HCT116 (cell line): ENCODE results near the gene PSMG3. TPM values are rescaled to one million over a fixed set of nuclear protein-coding genes. Genes with fewer than 3 reads are reported as not detected.

Experiments
- ATAC-seq: fragments of 200-7000 bp; cut with Tn5 transposase; 2 replicates; pipeline ENCODE4 v1.9.1; 2020; ENCODE audit warnings: mild to moderate bottlenecking, moderate library complexity
- BruUV-seq: library from RNA; stranded (reverse); fragments of 400-500 nt; replicated peaks from 2 replicates; lab custom pipeline; 2021; lab: Mats Ljungman, UMichigan
- CTCF ChIA-PET: fragments of 300-600 bp; sonication (Branson Sonifier 250); formaldehyde crosslinking; loops from one replicate; lab custom pipeline; 2021; ENCODE audit warnings: antibody characterized with exemption; lab: Charles Lee
- POLR2A ChIA-PET: fragments of 300-600, 350-600 bp; sonication (Branson Sonifier 250); formaldehyde crosslinking; loops from one replicate; lab custom pipeline; 2021; ENCODE audit warnings: antibody characterized with exemption; lab: Charles Lee
- RAD21 ChIA-PET, 2 experiments: fragments of 300-600 bp; sonication (Branson Sonifier 250); formaldehyde crosslinking; loops; one replicate each; lab custom pipeline; 2023; ENCODE audit warnings: low total read pairs in 2 of 2; ENCODE audit not compliant: uncharacterized antibody in 2 of 2, unreplicated experiment in 2 of 2, low non-redundant PET in 1 of 2; lab: Charles Lee
- DNase-seq: peaks from one replicate; pipeline ENCODE4 v3.0.0-alpha.2; 2010; ENCODE audit warnings: low read depth, low spot score
- H2AFZ ChIP-seq: fragments of 200-600 bp; shearing (Covaris generic), sonication (generic); 2 replicates; pipeline ENCODE4 v1.6.1; 2017; ENCODE audit warnings: low read depth, mixed run types, mixed read lengths, antibody characterized with exemption, low read length; ENCODE audit not compliant: poor library complexity, severe bottlenecking
- H3K27ac ChIP-seq: 2 replicates; pipeline ENCODE4 v1.5.1; 2012; ENCODE audit warnings: low read depth, low read length
- H3K27me3 ChIP-seq: fragments of 200-600 bp; sonication (generic); 2 replicates; pipeline ENCODE4 v1.6.1; 2016; ENCODE audit warnings: mixed run types, low read length, mixed read lengths; ENCODE audit not compliant: insufficient read depth
- H3K36me3 ChIP-seq, 2 experiments: fragments of 200-500 bp in 1 of 2; fragments of 200-600 bp in 1 of 2; sonication (Bioruptor generic) in 1 of 2; sonication (generic) in 1 of 2; 2 replicates each; pipeline versions ENCODE4 v1.5.1 to v1.6.1; 2014 to 2016; ENCODE audit warnings: low read length in 2 of 2, inconsistent platforms in 1 of 2, mixed read lengths in 1 of 2, mixed run types in 1 of 2; ENCODE audit not compliant: insufficient read depth in 2 of 2, control insufficient read depth in 1 of 2
- H3K4me1 ChIP-seq, 2 experiments: fragments of 200-600 bp in 1 of 2; sonication (generic) in 1 of 2; 2 replicates each; pipeline versions ENCODE4 v1.5.1 to v1.6.1; 2012 to 2017; ENCODE audit warnings: low read length in 2 of 2, inconsistent platforms in 1 of 2, mild to moderate bottlenecking in 1 of 2, mixed read lengths in 1 of 2, mixed run types in 1 of 2, moderate library complexity in 1 of 2; ENCODE audit not compliant: insufficient read depth in 2 of 2, control insufficient read depth in 1 of 2
- H3K4me2 ChIP-seq: fragments of 200-600 bp; sonication (generic); 2 replicates; pipeline ENCODE4 v1.6.1; 2017; ENCODE audit warnings: mixed run types, low read length, mixed read lengths
- H3K4me3 ChIP-seq, 2 experiments: fragments of 200-600 bp in 1 of 2; sonication (generic) in 1 of 2; replicated peaks in 1 of 2; 2 replicates each; pipeline ENCODE4 v1.5.1; 2011 to 2016; ENCODE audit warnings: low read length in 2 of 2, control low read depth in 1 of 2, low read depth in 1 of 2, mild to moderate bottlenecking in 1 of 2, mixed read lengths in 1 of 2, mixed run types in 1 of 2
- H3K79me2 ChIP-seq: fragments of 200-600 bp; sonication (generic); 2 replicates; pipeline ENCODE4 v1.6.1; 2017; ENCODE audit warnings: mild to moderate bottlenecking, mixed run types, low read length, moderate library complexity, mixed read lengths; ENCODE audit not compliant: insufficient read depth
- H3K9ac ChIP-seq: fragments of 200-600 bp; sonication (generic); 2 replicates; pipeline ENCODE4 v1.6.1; 2016; ENCODE audit warnings: low read length, mixed read lengths
- H3K9me2 ChIP-seq: fragments of 200-600 bp; sonication (generic), shearing (Covaris generic); 2 replicates; pipeline ENCODE4 v1.6.1; 2017; ENCODE audit warnings: mixed run types, mild to moderate bottlenecking, moderate library complexity; ENCODE audit not compliant: insufficient read depth
- H3K9me3 ChIP-seq, 2 experiments: fragments of 200-500 bp in 1 of 2; fragments of 200-600 bp in 1 of 2; sonication (Bioruptor generic) in 1 of 2; sonication (generic) in 1 of 2; 2 replicates each; pipeline ENCODE4 v1.6.1; 2014 to 2017; ENCODE audit warnings: low read length in 2 of 2, mixed read lengths in 2 of 2, inconsistent platforms in 1 of 2, low read depth in 1 of 2, mild to moderate bottlenecking in 1 of 2, mixed run types in 1 of 2, moderate library complexity in 1 of 2; ENCODE audit not compliant: control insufficient read depth in 1 of 2, insufficient read depth in 1 of 2
- H4K20me1 ChIP-seq: fragments of 200-600 bp; sonication (generic), shearing (Covaris generic); 2 replicates; pipeline ENCODE4 v1.6.1; 2017; ENCODE audit warnings: mixed run types, mild to moderate bottlenecking, moderate library complexity; ENCODE audit not compliant: insufficient read depth
- CBX3 ChIP-seq: IDR thresholded peaks from 2 replicates; pipeline ENCODE4 v1.6.1; 2012; ENCODE audit warnings: low read depth
- ELF1 ChIP-seq: IDR thresholded peaks from 2 replicates; pipeline ENCODE4 v1.6.1; 2012; ENCODE audit warnings: low read depth, borderline replicate concordance
- EZH2 ChIP-seq: fragments of 200-600 bp; sonication (generic); IDR thresholded peaks from 2 replicates; pipeline ENCODE4 v1.6.1; 2017; ENCODE audit warnings: antibody characterized with exemption, mixed run types
- POLR2A ChIP-seq: IDR thresholded peaks from 2 replicates; pipeline ENCODE4 v1.7.0; 2011; ENCODE audit warnings: borderline replicate concordance; ENCODE audit not compliant: insufficient read depth, insufficient read length; ENCODE audit errors: extremely low read depth
- POLR2AphosphoS5 ChIP-seq: IDR thresholded peaks from 2 replicates; pipeline ENCODE4 v1.6.1; 2011; ENCODE audit warnings: mild to moderate bottlenecking, low read depth, low read length, moderate library complexity
- REST ChIP-seq: IDR thresholded peaks from 2 replicates; pipeline ENCODE4 v1.6.1; 2012; ENCODE audit warnings: low read depth
- SRF ChIP-seq: IDR thresholded peaks from 2 replicates; pipeline ENCODE4 v1.6.1; 2012; ENCODE audit warnings: low read depth
- YY1 ChIP-seq: IDR thresholded peaks from 2 replicates; pipeline ENCODE4 v1.6.1; 2011; ENCODE audit warnings: low read length, low read depth, moderate library complexity, mild to moderate bottlenecking; ENCODE audit not compliant: insufficient replicate concordance; ENCODE audit errors: extremely low read depth
- ZBTB33 ChIP-seq: IDR thresholded peaks from 2 replicates; pipeline ENCODE4 v1.6.1; 2011; ENCODE audit warnings: mild to moderate bottlenecking, low read length, moderate library complexity; ENCODE audit not compliant: insufficient replicate concordance; ENCODE audit errors: extremely low read depth
- intact Hi-C: fragments of 100-400 bp; cut with micrococcal nuclease; formaldehyde crosslinking; loops from 2 replicates; pipeline ENCODE4 v1.10.0; 2022
- total RNA-seq: library from RNA; stranded (reverse); gene quantifications from one replicate; pipeline ENCODE4 v1.2.1, GENCODE V29; 2021; ENCODE audit not compliant: unreplicated experiment

Gene PSMG3
- total RNA-seq, 1 experiment from 2014 or later = 60.9 TPM

- no peak for ATAC-seq
- Histone ChIP-seq H3K9ac (no peak overlapping the region), H3K4me3 (no peak overlapping the region), H3K4me2 (no peak overlapping the region), H3K79me2 (peaks cover 9% of the 10 kb centered on the region; the same call in 1 of the 2 replicates), H3K36me3 (no peaks in the 10 kb centered on the region), H4K20me1 (no peaks in the 10 kb centered on the region), H3K27ac (no peak overlapping the region), H3K4me1 (peaks cover 7 to 17% of the 10 kb centered on the region in 2 experiments), H2AFZ (no peak overlapping the region), H3K9me2 (no peaks in the 10 kb centered on the region), H3K27me3 (no peaks in the 10 kb centered on the region), H3K9me3 (no peaks in the 10 kb centered on the region)
- TF ChIP-seq EZH2 (no peak), REST (no peak), CBX3 (no peak), POLR2AphosphoS5 (no peak)
- ChIA-PET CTCF (no interaction called here), POLR2A (no interaction called here), RAD21 (no interaction called here)
- no TSS peak for BruUV-seq
- no peak for DNase-seq
- intact Hi-C loops = no loop called here
These were observed 19.0 kb downstream of the PSMG3 start for GRCh38 chr7:1550846-1551155.

- H3K4me2 ChIP-seq = no peak overlapping the region
- ChIA-PET RAD21 (no interaction called here), CTCF (interaction anchor here (0.6 kb wide), 1 partner anchor 850 kb away, joined by 3 read pairs; no protein-coding TSS in a partner anchor), POLR2A (no interaction called here)
- TF ChIP-seq ELF1 (no peak), POLR2A (no peak), SRF (no peak), YY1 (no peak), ZBTB33 (no peak)
- H3K9ac ChIP-seq = no peak overlapping the region
- intact Hi-C loops = no loop called here
- DNase-seq (no peak), ATAC-seq (no peak)
- no peaks in the 10 kb centered on the region for H4K20me1 ChIP-seq
- H3K4me3 ChIP-seq = no peak overlapping the region
- peaks cover 9% of the 10 kb centered on the region; the same call in 1 of the 2 replicates for H3K79me2 ChIP-seq
- no peaks in the 10 kb centered on the region for H3K9me2 ChIP-seq
- H3K27ac ChIP-seq = no peak overlapping the region
- no peaks in the 10 kb centered on the region for H3K36me3 ChIP-seq
- H2AFZ ChIP-seq = no peak overlapping the region
- H3K4me1 ChIP-seq = peaks cover 7 to 11% of the 10 kb centered on the region in 2 experiments
- no peaks in the 10 kb centered on the region for H3K9me3 ChIP-seq
- no TSS peak for BruUV-seq
- no peaks in the 10 kb centered on the region for H3K27me3 ChIP-seq
These were observed 19.6 kb downstream of the PSMG3 start for GRCh38 chr7:1550005-1550845.
